HCT116 (cell line): ENCODE data around the gene MYRFL. TPM values are rescaled to one million over a fixed set of nuclear protein-coding genes. Genes with fewer than 3 reads are reported as not detected.

Experiments
- ATAC-seq: fragments of 200-7000 bp; cut with Tn5 transposase; 2 replicates; pipeline ENCODE4 v1.9.1; 2020; ENCODE audit warnings: mild to moderate bottlenecking, moderate library complexity
- BruUV-seq: library from RNA; stranded (reverse); fragments of 400-500 nt; replicated peaks from 2 replicates; lab custom pipeline; 2021; lab: Mats Ljungman, UMichigan
- CTCF ChIA-PET: fragments of 300-600 bp; sonication (Branson Sonifier 250); formaldehyde crosslinking; loops from one replicate; lab custom pipeline; 2021; ENCODE audit warnings: antibody characterized with exemption; lab: Charles Lee
- POLR2A ChIA-PET: fragments of 300-600, 350-600 bp; sonication (Branson Sonifier 250); formaldehyde crosslinking; loops from one replicate; lab custom pipeline; 2021; ENCODE audit warnings: antibody characterized with exemption; lab: Charles Lee
- RAD21 ChIA-PET, 2 experiments: fragments of 300-600 bp; sonication (Branson Sonifier 250); formaldehyde crosslinking; loops; one replicate each; lab custom pipeline; 2023; ENCODE audit warnings: low total read pairs in 2 of 2; ENCODE audit not compliant: uncharacterized antibody in 2 of 2, unreplicated experiment in 2 of 2, low non-redundant PET in 1 of 2; lab: Charles Lee
- DNase-seq: peaks from one replicate; pipeline ENCODE4 v3.0.0-alpha.2; 2010; ENCODE audit warnings: low read depth, low spot score
- H2AFZ ChIP-seq: fragments of 200-600 bp; shearing (Covaris generic), sonication (generic); 2 replicates; pipeline ENCODE4 v1.6.1; 2017; ENCODE audit warnings: low read depth, mixed run types, mixed read lengths, antibody characterized with exemption, low read length; ENCODE audit not compliant: poor library complexity, severe bottlenecking
- H3K27ac ChIP-seq: 2 replicates; pipeline ENCODE4 v1.5.1; 2012; ENCODE audit warnings: low read depth, low read length
- H3K27me3 ChIP-seq: fragments of 200-600 bp; sonication (generic); 2 replicates; pipeline ENCODE4 v1.6.1; 2016; ENCODE audit warnings: mixed run types, low read length, mixed read lengths; ENCODE audit not compliant: insufficient read depth
- H3K36me3 ChIP-seq, 2 experiments: fragments of 200-500 bp in 1 of 2; fragments of 200-600 bp in 1 of 2; sonication (Bioruptor generic) in 1 of 2; sonication (generic) in 1 of 2; 2 replicates each; pipeline versions ENCODE4 v1.5.1 to v1.6.1; 2014 to 2016; ENCODE audit warnings: low read length in 2 of 2, inconsistent platforms in 1 of 2, mixed read lengths in 1 of 2, mixed run types in 1 of 2; ENCODE audit not compliant: insufficient read depth in 2 of 2, control insufficient read depth in 1 of 2
- H3K4me1 ChIP-seq, 2 experiments: fragments of 200-600 bp in 1 of 2; sonication (generic) in 1 of 2; 2 replicates each; pipeline versions ENCODE4 v1.5.1 to v1.6.1; 2012 to 2017; ENCODE audit warnings: low read length in 2 of 2, inconsistent platforms in 1 of 2, mild to moderate bottlenecking in 1 of 2, mixed read lengths in 1 of 2, mixed run types in 1 of 2, moderate library complexity in 1 of 2; ENCODE audit not compliant: insufficient read depth in 2 of 2, control insufficient read depth in 1 of 2
- H3K4me2 ChIP-seq: fragments of 200-600 bp; sonication (generic); 2 replicates; pipeline ENCODE4 v1.6.1; 2017; ENCODE audit warnings: mixed run types, low read length, mixed read lengths
- H3K4me3 ChIP-seq, 2 experiments: fragments of 200-600 bp in 1 of 2; sonication (generic) in 1 of 2; replicated peaks in 1 of 2; 2 replicates each; pipeline ENCODE4 v1.5.1; 2011 to 2016; ENCODE audit warnings: low read length in 2 of 2, control low read depth in 1 of 2, low read depth in 1 of 2, mild to moderate bottlenecking in 1 of 2, mixed read lengths in 1 of 2, mixed run types in 1 of 2
- H3K79me2 ChIP-seq: fragments of 200-600 bp; sonication (generic); 2 replicates; pipeline ENCODE4 v1.6.1; 2017; ENCODE audit warnings: mild to moderate bottlenecking, mixed run types, low read length, moderate library complexity, mixed read lengths; ENCODE audit not compliant: insufficient read depth
- H3K9ac ChIP-seq: fragments of 200-600 bp; sonication (generic); 2 replicates; pipeline ENCODE4 v1.6.1; 2016; ENCODE audit warnings: low read length, mixed read lengths
- H3K9me2 ChIP-seq: fragments of 200-600 bp; sonication (generic), shearing (Covaris generic); 2 replicates; pipeline ENCODE4 v1.6.1; 2017; ENCODE audit warnings: mixed run types, mild to moderate bottlenecking, moderate library complexity; ENCODE audit not compliant: insufficient read depth
- H3K9me3 ChIP-seq, 2 experiments: fragments of 200-500 bp in 1 of 2; fragments of 200-600 bp in 1 of 2; sonication (Bioruptor generic) in 1 of 2; sonication (generic) in 1 of 2; 2 replicates each; pipeline ENCODE4 v1.6.1; 2014 to 2017; ENCODE audit warnings: low read length in 2 of 2, mixed read lengths in 2 of 2, inconsistent platforms in 1 of 2, low read depth in 1 of 2, mild to moderate bottlenecking in 1 of 2, mixed run types in 1 of 2, moderate library complexity in 1 of 2; ENCODE audit not compliant: control insufficient read depth in 1 of 2, insufficient read depth in 1 of 2
- H4K20me1 ChIP-seq: fragments of 200-600 bp; sonication (generic), shearing (Covaris generic); 2 replicates; pipeline ENCODE4 v1.6.1; 2017; ENCODE audit warnings: mixed run types, mild to moderate bottlenecking, moderate library complexity; ENCODE audit not compliant: insufficient read depth
- ATF3 ChIP-seq: IDR thresholded peaks from 2 replicates; pipeline ENCODE4 v1.6.1; 2012
- ELF1 ChIP-seq: IDR thresholded peaks from 2 replicates; pipeline ENCODE4 v1.6.1; 2012; ENCODE audit warnings: low read depth, borderline replicate concordance
- YY1 ChIP-seq: IDR thresholded peaks from 2 replicates; pipeline ENCODE4 v1.6.1; 2011; ENCODE audit warnings: low read length, low read depth, moderate library complexity, mild to moderate bottlenecking; ENCODE audit not compliant: insufficient replicate concordance; ENCODE audit errors: extremely low read depth
- ZBTB33 ChIP-seq: IDR thresholded peaks from 2 replicates; pipeline ENCODE4 v1.6.1; 2011; ENCODE audit warnings: mild to moderate bottlenecking, low read length, moderate library complexity; ENCODE audit not compliant: insufficient replicate concordance; ENCODE audit errors: extremely low read depth
- intact Hi-C: fragments of 100-400 bp; cut with micrococcal nuclease; formaldehyde crosslinking; loops from 2 replicates; pipeline ENCODE4 v1.10.0; 2022
- total RNA-seq: library from RNA; stranded (reverse); gene quantifications from one replicate; pipeline ENCODE4 v1.2.1, GENCODE V29; 2021; ENCODE audit not compliant: unreplicated experiment

MYRFL gene
- total RNA-seq, 1 experiment from 2014 or later, result 0.30 TPM

DNA sequence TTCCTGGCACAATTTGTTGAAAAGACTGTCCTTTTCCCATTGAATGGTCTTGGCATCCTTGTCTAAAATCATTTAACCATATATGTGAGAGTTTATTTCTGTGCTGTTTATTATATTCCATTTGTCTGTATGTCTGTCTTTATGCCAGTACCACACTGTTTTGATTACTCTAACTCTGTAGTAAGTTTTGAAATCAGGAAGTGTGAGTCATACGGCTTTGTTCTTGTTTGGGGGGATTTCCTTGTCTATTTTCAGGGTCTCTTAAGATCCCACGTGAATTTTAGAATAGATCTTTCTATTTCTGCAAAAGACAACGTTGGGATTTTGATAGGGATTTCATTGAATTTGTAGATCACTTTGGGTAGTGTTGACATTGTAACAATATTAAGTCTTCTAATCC, 88.5 kb downstream of the MYRFL start:
- Histone ChIP-seq H3K4me2 (no peak overlapping the region), H3K4me3 (no peak overlapping the region), H3K4me1 (no peaks in the 10 kb centered on the region), H3K9ac (no peak overlapping the region), H3K27me3 (no peaks in the 10 kb centered on the region), H4K20me1 (no peaks in the 10 kb centered on the region), H3K9me3 (no peaks in the 10 kb centered on the region), H3K36me3 (no peaks in the 10 kb centered on the region), H3K9me2 (no peaks in the 10 kb centered on the region), H3K79me2 (no peaks in the 10 kb centered on the region), H3K27ac (no peak overlapping the region), H2AFZ (no peak overlapping the region)
- POLR2A ChIA-PET, result no interaction called here
- intact Hi-C loops, result no loop called here
- BruUV-seq, result no TSS peak
- CTCF ChIA-PET, result no interaction called here
- no peak for ATAC-seq
- RAD21 ChIA-PET, result no interaction called here
- TF ChIP-seq ELF1, result no peak
- no peak for DNase-seq

DNA sequence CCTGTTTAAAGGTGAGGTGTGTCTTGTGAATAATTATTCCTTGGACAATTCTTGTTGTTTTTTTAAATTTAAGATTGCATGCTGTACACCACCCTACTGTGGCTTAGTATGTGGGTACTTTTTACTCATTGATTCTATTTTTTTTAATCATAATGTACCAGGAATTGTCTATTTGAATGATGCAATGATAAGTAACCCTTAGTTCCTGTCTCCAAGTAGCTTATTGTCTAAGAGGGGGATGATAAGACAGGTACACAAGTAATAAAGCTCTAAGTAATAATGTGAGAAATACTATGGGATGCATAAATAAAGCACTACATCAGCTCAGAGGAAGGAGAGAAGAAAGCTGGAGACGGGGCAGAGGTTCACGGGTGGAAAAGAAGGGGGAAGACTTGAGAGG, 90.9 kb downstream of the MYRFL start:
- ATAC-seq (no peak), DNase-seq (no peak)
- TF ChIP-seq ATF3 (no peak), YY1 (no peak), ZBTB33 (no peak)
- H3K27ac ChIP-seq, result no peak overlapping the region
- H4K20me1 ChIP-seq, result no peaks in the 10 kb centered on the region
- no peaks in the 10 kb centered on the region for H3K79me2 ChIP-seq
- no peaks in the 10 kb centered on the region for H3K9me2 ChIP-seq
- H2AFZ ChIP-seq, result no peak overlapping the region
- ChIA-PET POLR2A (no interaction called here), RAD21 (no interaction called here), CTCF (no interaction called here)
- H3K9ac ChIP-seq, result no peak overlapping the region
- no peak overlapping the region for H3K4me2 ChIP-seq
- no peaks in the 10 kb centered on the region for H3K36me3 ChIP-seq
- H3K4me3 ChIP-seq, result no peak overlapping the region
- no peaks in the 10 kb centered on the region for H3K4me1 ChIP-seq
- no peaks in the 10 kb centered on the region for H3K9me3 ChIP-seq
- no peaks in the 10 kb centered on the region for H3K27me3 ChIP-seq
- intact Hi-C loops, result loop anchor here (1.0 kb wide), 1 partner anchor 12 kb away; no protein-coding TSS in a partner anchor
- no TSS peak for BruUV-seq
